ENCODE measurements around the gene HINFP.
"Not testable (repeated sequence)": the region's sequence is repeated elsewhere in the genome, so short reads cannot be mapped to it uniquely, and the experiment has no call there.

The HINFP gene

GRCh38 chr11:119139276-119139675, 17.9 kb downstream of the HINFP start:
- not testable (repeated sequence) for H3K4me3 ChIP-seq (ENCODE audit: low read length); H3K9ac ChIP-seq (ENCODE audit: low read length); H3K27ac ChIP-seq (ENCODE audit: low read depth, low read length); H3K27me3 ChIP-seq (ENCODE audit: control insufficient read depth, insufficient read depth, low read length); H3K36me3 ChIP-seq (ENCODE audit: control insufficient read depth, insufficient read depth, low read length); H3K4me1 ChIP-seq (ENCODE audit: control insufficient read depth, insufficient read depth, low read length)

GRCh38 chr11:119144825-119145486, 23.6 kb downstream of the HINFP start:
- Histone ChIP-seq H3K27ac (ENCODE audit: low read depth, low read length) (no peak overlapping the region), H3K36me3 (ENCODE audit: control insufficient read depth, insufficient read depth, low read length) (no peaks in the 10 kb centered on the region), H3K9ac (ENCODE audit: low read length) (no peak overlapping the region), H3K27me3 (ENCODE audit: control insufficient read depth, insufficient read depth, low read length) (peaks cover 6% of the 10 kb centered on the region), H3K4me3 (ENCODE audit: low read length) (no peak overlapping the region), H3K4me1 (ENCODE audit: control insufficient read depth, insufficient read depth, low read length) (no peaks in the 10 kb centered on the region)

GRCh38 chr11:119145551-119145950, 24.2 kb downstream of the HINFP start:
- no peak overlapping the region for H3K9ac ChIP-seq (ENCODE audit: low read length)
- peaks cover 8% of the 10 kb centered on the region for H3K27me3 ChIP-seq (ENCODE audit: control insufficient read depth, insufficient read depth, low read length)
- H3K4me1 ChIP-seq (ENCODE audit: control insufficient read depth, insufficient read depth, low read length) = no peaks in the 10 kb centered on the region
- no peak overlapping the region for H3K27ac ChIP-seq (ENCODE audit: low read depth, low read length)
- no peaks in the 10 kb centered on the region for H3K36me3 ChIP-seq (ENCODE audit: control insufficient read depth, insufficient read depth, low read length)
- H3K4me3 ChIP-seq (ENCODE audit: low read length) = no peak overlapping the region

GRCh38 chr11:119147604-119148333, 26.4 kb downstream of the HINFP start:
- Histone ChIP-seq H3K27ac (ENCODE audit: low read depth, low read length) (no peak overlapping the region), H3K4me3 (ENCODE audit: low read length) (no peak overlapping the region), H3K4me1 (ENCODE audit: control insufficient read depth, insufficient read depth, low read length) (no peaks in the 10 kb centered on the region), H3K36me3 (ENCODE audit: control insufficient read depth, insufficient read depth, low read length) (no peaks in the 10 kb centered on the region), H3K9ac (ENCODE audit: low read length) (no peak overlapping the region), H3K27me3 (ENCODE audit: control insufficient read depth, insufficient read depth, low read length) (peaks cover 8% of the 10 kb centered on the region)

GRCh38 chr11:119148720-119149017, 27.3 kb downstream of the HINFP start:
- Histone ChIP-seq H3K4me3 (ENCODE audit: low read length) (peak overlapping the region; percentile 48), H3K36me3 (ENCODE audit: control insufficient read depth, insufficient read depth, low read length) (no peaks in the 10 kb centered on the region), H3K27ac (ENCODE audit: low read depth, low read length) (no peak overlapping the region), H3K27me3 (ENCODE audit: control insufficient read depth, insufficient read depth, low read length) (peaks cover 8% of the 10 kb centered on the region), H3K4me1 (ENCODE audit: control insufficient read depth, insufficient read depth, low read length) (no peaks in the 10 kb centered on the region), H3K9ac (ENCODE audit: low read length) (no peak overlapping the region)

- Histone ChIP-seq H3K9ac (ENCODE audit: low read length) (no peak within 1 kb of the TSS), H3K27me3 (ENCODE audit: control insufficient read depth, insufficient read depth, low read length) (peaks cover 8% of the 10 kb centered on the region), H3K27ac (ENCODE audit: low read depth, low read length) (no peak within 1 kb of the TSS), H3K36me3 (ENCODE audit: control insufficient read depth, insufficient read depth, low read length) (no peaks in the 10 kb centered on the region), H3K4me3 (ENCODE audit: low read length) (peak within 1 kb of the TSS; percentile 48), H3K4me1 (ENCODE audit: control insufficient read depth, insufficient read depth, low read length) (no peaks in the 10 kb centered on the region)
These were observed 27.8 kb downstream of the HINFP start, which contains the start of gene ABCG4 for GRCh38 chr11:119149018-119149785. ABCG4 (plus strand) TSS chr11:119149052; CDS start chr11:119149966, 914 bp downstream.

- peaks cover 8% of the 10 kb centered on the region for H3K27me3 ChIP-seq (ENCODE audit: control insufficient read depth, insufficient read depth, low read length)
- no peaks in the 10 kb centered on the region for H3K4me1 ChIP-seq (ENCODE audit: control insufficient read depth, insufficient read depth, low read length)
- H3K9ac ChIP-seq (ENCODE audit: low read length) = no peak overlapping the region
- H3K36me3 ChIP-seq (ENCODE audit: control insufficient read depth, insufficient read depth, low read length) = no peaks in the 10 kb centered on the region
- H3K27ac ChIP-seq (ENCODE audit: low read depth, low read length) = no peak overlapping the region
- no peak overlapping the region for H3K4me3 ChIP-seq (ENCODE audit: low read length)
These were observed 28.5 kb downstream of the HINFP start for GRCh38 chr11:119149786-119150275.

GRCh38 chr11:119152043-119152442, 30.7 kb downstream of the HINFP start:
- Histone ChIP-seq H3K4me3 (ENCODE audit: low read length) (no peak overlapping the region), H3K4me1 (ENCODE audit: control insufficient read depth, insufficient read depth, low read length) (no peaks in the 10 kb centered on the region), H3K36me3 (ENCODE audit: control insufficient read depth, insufficient read depth, low read length) (no peaks in the 10 kb centered on the region), H3K9ac (ENCODE audit: low read length) (no peak overlapping the region), H3K27ac (ENCODE audit: low read depth, low read length) (no peak overlapping the region), H3K27me3 (ENCODE audit: control insufficient read depth, insufficient read depth, low read length) (peaks cover 8% of the 10 kb centered on the region)

GRCh38 chr11:119152604-119153003, 31.2 kb downstream of the HINFP start:
- Histone ChIP-seq H3K4me1 (ENCODE audit: control insufficient read depth, insufficient read depth, low read length) (no peaks in the 10 kb centered on the region), H3K27ac (ENCODE audit: low read depth, low read length) (no peak overlapping the region), H3K4me3 (ENCODE audit: low read length) (no peak overlapping the region), H3K36me3 (ENCODE audit: control insufficient read depth, insufficient read depth, low read length) (no peaks in the 10 kb centered on the region), H3K27me3 (ENCODE audit: control insufficient read depth, insufficient read depth, low read length) (peaks cover 8% of the 10 kb centered on the region), H3K9ac (ENCODE audit: low read length) (no peak overlapping the region)

- no peak overlapping the region for H3K9ac ChIP-seq (ENCODE audit: low read length)
- no peaks in the 10 kb centered on the region for H3K4me1 ChIP-seq (ENCODE audit: control insufficient read depth, insufficient read depth, low read length)
- H3K27me3 ChIP-seq (ENCODE audit: control insufficient read depth, insufficient read depth, low read length) = peaks cover 6% of the 10 kb centered on the region
- no peaks in the 10 kb centered on the region for H3K36me3 ChIP-seq (ENCODE audit: control insufficient read depth, insufficient read depth, low read length)
- H3K4me3 ChIP-seq (ENCODE audit: low read length) = no peak overlapping the region
- H3K27ac ChIP-seq (ENCODE audit: low read depth, low read length) = no peak overlapping the region
These were observed 31.9 kb downstream of the HINFP start for GRCh38 chr11:119153049-119153818.

GRCh38 chr11:119154178-119154577, 32.8 kb downstream of the HINFP start:
- H3K4me3 ChIP-seq (ENCODE audit: low read length) = no peak overlapping the region
- H3K27ac ChIP-seq (ENCODE audit: low read depth, low read length) = no peak overlapping the region
- no peak overlapping the region for H3K9ac ChIP-seq (ENCODE audit: low read length)
- no peaks in the 10 kb centered on the region for H3K4me1 ChIP-seq (ENCODE audit: control insufficient read depth, insufficient read depth, low read length)
- H3K27me3 ChIP-seq (ENCODE audit: control insufficient read depth, insufficient read depth, low read length) = peaks cover 5% of the 10 kb centered on the region
- H3K36me3 ChIP-seq (ENCODE audit: control insufficient read depth, insufficient read depth, low read length) = no peaks in the 10 kb centered on the region
